GM12874 (cell line): Measurements from ENCODE around the gene PDZRN4.

ENCODE experiments used
- TF ChIP-seq, protein P1 (sequence below): IDR thresholded peaks from 2 replicates; pipeline ENCODE4 v1.5.1; 2011; ENCODE audit warnings: low read depth, mild to moderate bottlenecking, control low read depth, low read length, moderate library complexity; ENCODE audit not compliant: insufficient read depth

PDZRN4 gene

DNA sequence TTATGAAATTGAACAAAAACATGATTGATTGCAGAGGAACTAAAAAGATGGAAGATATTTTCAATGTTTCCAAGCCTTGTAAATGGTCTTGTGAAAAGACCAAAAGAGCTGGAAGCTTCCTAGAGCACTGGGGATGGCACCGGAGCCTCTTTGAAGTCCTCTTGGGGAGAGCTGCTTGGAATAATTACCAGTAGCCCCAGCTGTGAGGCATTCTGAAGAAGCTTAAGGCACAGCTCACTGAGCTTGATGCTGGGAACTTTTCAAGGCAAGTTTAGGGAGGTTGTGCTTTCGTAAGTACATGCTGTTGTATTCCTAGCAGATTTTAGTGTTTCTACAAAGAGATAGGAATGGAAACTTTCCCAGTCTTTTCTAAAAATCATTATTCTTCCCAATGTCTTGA is 13.9 kb downstream of the PDZRN4 start:
- TF ChIP-seq, protein P1, sequence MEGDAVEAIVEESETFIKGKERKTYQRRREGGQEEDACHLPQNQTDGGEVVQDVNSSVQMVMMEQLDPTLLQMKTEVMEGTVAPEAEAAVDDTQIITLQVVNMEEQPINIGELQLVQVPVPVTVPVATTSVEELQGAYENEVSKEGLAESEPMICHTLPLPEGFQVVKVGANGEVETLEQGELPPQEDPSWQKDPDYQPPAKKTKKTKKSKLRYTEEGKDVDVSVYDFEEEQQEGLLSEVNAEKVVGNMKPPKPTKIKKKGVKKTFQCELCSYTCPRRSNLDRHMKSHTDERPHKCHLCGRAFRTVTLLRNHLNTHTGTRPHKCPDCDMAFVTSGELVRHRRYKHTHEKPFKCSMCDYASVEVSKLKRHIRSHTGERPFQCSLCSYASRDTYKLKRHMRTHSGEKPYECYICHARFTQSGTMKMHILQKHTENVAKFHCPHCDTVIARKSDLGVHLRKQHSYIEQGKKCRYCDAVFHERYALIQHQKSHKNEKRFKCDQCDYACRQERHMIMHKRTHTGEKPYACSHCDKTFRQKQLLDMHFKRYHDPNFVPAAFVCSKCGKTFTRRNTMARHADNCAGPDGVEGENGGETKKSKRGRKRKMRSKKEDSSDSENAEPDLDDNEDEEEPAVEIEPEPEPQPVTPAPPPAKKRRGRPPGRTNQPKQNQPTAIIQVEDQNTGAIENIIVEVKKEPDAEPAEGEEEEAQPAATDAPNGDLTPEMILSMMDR = no peak

GRCh38 chr12:41205070-41205709 is 17.1 kb downstream of the PDZRN4 start:
- TF ChIP-seq, protein P1 = no peak

- TF ChIP-seq, protein P1 = no peak
Measured at GRCh38 chr12:41206298-41206697, 18.2 kb downstream of the PDZRN4 start.

- TF ChIP-seq, protein P1 = no peak
Measured at GRCh38 chr12:41211448-41211847, 23.3 kb downstream of the PDZRN4 start.

- TF ChIP-seq, protein P1 = no peak
Measured at GRCh38 chr12:41212625-41213024, 24.5 kb downstream of the PDZRN4 start.

DNA sequence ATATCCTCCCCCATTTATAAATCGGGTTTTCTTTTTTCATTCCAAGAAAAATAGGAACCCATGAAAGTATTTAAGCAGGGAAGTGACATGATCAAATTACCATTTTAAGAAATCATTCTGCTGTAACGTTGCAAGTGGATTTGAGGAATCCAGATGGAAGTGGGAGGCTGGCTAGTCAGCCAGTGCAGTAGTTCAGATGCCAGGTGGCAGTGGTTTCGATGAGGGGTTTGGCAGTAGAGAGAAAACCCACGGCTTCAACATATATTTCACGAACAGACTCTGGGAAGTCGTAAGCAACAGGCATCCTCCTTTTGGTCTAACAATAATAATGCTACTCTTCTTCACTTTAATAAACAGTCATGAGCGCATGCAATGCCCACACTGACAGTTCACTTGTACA is 25.0 kb downstream of the PDZRN4 start:
- TF ChIP-seq, protein P1 = no peak

DNA sequence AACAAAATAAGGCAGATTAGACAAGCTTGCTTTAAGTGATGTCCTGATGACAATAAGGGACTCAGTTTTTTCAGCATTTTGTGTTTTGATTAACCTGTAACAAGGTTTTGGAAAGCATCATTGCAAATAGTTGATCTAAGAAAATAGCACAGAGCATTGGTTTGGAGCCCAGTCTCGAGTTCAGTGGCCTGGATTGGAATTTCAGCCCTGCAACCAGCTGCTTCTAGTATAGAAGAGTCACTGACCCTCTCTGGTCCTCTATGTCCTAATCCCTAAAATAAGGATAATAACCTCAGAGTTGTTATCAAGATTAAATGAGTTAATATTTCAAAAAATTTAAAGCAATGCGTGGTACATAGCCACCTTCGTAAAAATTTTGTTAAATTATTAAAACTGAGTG is 25.5 kb downstream of the PDZRN4 start:
- TF ChIP-seq, protein P1 = no peak
